ENCODE measurements around the gene CLDN6.

DNA sequence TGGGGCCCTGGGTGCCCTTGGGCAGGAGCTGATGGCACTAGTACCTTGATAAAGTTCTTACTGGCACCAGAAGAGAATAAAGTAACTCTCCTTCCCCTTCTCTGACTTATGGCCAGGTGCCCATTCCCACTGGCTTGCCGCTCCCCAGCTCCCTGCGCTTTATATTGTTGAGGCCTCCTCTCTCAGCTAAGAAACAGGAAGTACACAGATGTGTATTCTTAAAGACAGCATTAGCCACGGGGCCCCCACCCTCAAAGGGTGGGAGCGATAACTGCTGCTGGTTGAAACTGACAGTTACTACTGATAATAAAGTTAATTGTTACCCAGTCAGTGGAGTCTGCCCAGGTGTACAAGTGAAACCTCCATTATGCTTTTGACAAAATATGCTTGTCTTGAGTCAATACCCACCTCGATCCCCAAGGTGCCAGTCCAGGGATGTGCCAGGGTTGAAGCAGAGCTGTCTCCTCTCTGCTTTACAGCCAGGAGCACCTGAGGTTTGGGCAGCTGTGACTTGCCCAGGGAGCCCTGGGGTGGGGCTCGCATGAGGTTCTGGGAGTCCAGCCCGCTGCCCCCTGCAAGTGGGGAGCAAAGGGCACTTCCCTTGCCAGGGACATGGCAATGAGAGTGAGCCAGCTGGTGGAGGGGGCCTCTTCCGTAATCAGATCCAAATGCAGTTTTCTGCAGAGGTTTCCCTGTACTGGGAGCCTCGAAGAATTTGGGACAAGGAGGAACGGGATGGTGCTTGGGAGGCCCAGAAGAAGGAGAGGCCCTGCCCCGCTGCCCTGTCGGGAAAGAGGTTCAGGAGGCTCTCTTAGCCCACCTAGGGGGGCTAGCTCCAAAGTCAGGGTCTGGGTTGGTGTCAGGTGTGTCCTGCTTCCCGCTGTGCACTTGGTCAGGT is 10.7 kb downstream of the CLDN6 start:
- TF ChIP-seq, protein P1, sequence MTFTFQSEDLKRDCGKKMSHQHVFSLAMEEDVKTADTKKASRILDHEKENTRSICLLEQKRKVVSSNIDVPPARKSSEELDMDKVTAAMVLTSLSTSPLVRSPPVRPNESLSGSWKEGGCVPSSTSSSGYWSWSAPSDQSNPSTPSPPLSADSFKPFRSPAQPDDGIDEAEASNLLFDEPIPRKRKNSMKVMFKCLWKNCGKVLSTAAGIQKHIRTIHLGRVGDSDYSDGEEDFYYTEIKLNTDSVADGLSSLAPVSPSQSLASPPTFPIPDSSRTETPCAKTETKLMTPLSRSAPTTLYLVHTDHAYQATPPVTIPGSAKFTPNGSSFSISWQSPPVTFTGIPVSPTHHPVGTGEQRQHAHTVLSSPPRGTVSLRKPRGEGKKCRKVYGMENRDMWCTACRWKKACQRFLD (CRISPR knock-in tag; IDR thresholded peaks at IDR 0.05; ENCODE audit: borderline replicate concordance) = no peak
- TF ChIP-seq MAFK (conservative IDR thresholded peaks at IDR 0.05 in 1 of 2, IDR thresholded peaks at IDR 0.05 in 1 of 2; ENCODE audit: low read length in 2 of 2) (no peak), HDAC2 (CRISPR knock-in tag; IDR thresholded peaks at IDR 0.05) (no peak; the same call in 1 of the 2 replicates), ARHGAP35 (CRISPR knock-in tag; IDR thresholded peaks at IDR 0.05; ENCODE audit: borderline replicate concordance) (no peak)
- TF ChIP-seq, protein P2, sequence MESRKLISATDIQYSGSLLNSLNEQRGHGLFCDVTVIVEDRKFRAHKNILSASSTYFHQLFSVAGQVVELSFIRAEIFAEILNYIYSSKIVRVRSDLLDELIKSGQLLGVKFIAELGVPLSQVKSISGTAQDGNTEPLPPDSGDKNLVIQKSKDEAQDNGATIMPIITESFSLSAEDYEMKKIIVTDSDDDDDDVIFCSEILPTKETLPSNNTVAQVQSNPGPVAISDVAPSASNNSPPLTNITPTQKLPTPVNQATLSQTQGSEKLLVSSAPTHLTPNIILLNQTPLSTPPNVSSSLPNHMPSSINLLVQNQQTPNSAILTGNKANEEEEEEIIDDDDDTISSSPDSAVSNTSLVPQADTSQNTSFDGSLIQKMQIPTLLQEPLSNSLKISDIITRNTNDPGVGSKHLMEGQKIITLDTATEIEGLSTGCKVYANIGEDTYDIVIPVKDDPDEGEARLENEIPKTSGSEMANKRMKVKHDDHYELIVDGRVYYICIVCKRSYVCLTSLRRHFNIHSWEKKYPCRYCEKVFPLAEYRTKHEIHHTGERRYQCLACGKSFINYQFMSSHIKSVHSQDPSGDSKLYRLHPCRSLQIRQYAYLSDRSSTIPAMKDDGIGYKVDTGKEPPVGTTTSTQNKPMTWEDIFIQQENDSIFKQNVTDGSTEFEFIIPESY (CRISPR knock-in tag; IDR thresholded peaks at IDR 0.05) = no peak
